GM10847 (cell line): ENCODE data around the gene ADCK1.
A peak's percentile ranks its signal among the peaks of the same experiment; 100 is the strongest.

Source experiments
- POLR2A ChIP-seq: IDR thresholded peaks from 2 replicates; pipeline ENCODE4 v1.6.1; 2011; ENCODE audit not compliant: insufficient read length; ENCODE audit errors: extremely low read depth

Gene ADCK1

GRCh38 chr14:77799863-77800730 lies at the start of gene ADCK1:
ADCK1 (plus strand) TSS chr14:77800109; CDS start chr14:77818979, 18,870 bp downstream.
- peak; percentile 63 for TF ChIP-seq POLR2A

- no peak for TF ChIP-seq POLR2A
These were observed 47.6 kb upstream of the ADCK1 start for GRCh38 chr14:77752266-77752665.

- TF ChIP-seq POLR2A: no peak
These were observed 47.0 kb upstream of the ADCK1 start for GRCh38 chr14:77752799-77753516.

GRCh38 chr14:77760381-77761204 lies 39.3 kb upstream of the ADCK1 start, which contains the start of gene SNW1:
SNW1 (minus strand) TSS chr14:77761156; CDS start chr14:77761127, 29 bp downstream.
- TF ChIP-seq POLR2A: peak; percentile 51

- no peak for TF ChIP-seq POLR2A
These were observed 38.5 kb upstream of the ADCK1 start for GRCh38 chr14:77761205-77761931.

- no peak for TF ChIP-seq POLR2A
These were observed 36.6 kb upstream of the ADCK1 start for GRCh38 chr14:77763316-77763715.

GRCh38 chr14:77763978-77764377 lies 35.9 kb upstream of the ADCK1 start:
- no peak for TF ChIP-seq POLR2A

GRCh38 chr14:77782202-77782601 lies 17.7 kb upstream of the ADCK1 start:
- TF ChIP-seq POLR2A: no peak

GRCh38 chr14:77786148-77786547 lies 13.8 kb upstream of the ADCK1 start:
- TF ChIP-seq POLR2A: no peak

- TF ChIP-seq POLR2A: no peak
These were observed 9.2 kb upstream of the ADCK1 start for GRCh38 chr14:77790566-77791224.

- no peak for TF ChIP-seq POLR2A
These were observed 8.7 kb upstream of the ADCK1 start for GRCh38 chr14:77791225-77791600.

GRCh38 chr14:77794357-77794756 lies 5.6 kb upstream of the ADCK1 start:
- TF ChIP-seq POLR2A: no peak

- no peak for TF ChIP-seq POLR2A
These were observed 905 bp downstream of the ADCK1 start for GRCh38 chr14:77800814-77801213.

- no peak for TF ChIP-seq POLR2A
These were observed 4.7 kb downstream of the ADCK1 start for GRCh38 chr14:77804592-77804991.
